GM10266 (cell line): ENCODE data around the gene TK1.

Experiments used
- DNase-seq: peaks from one replicate; pipeline ENCODE4 v3.0.0; 2012; ENCODE audit errors: extremely low spot score
- TF ChIP-seq, protein P1 (sequence below): IDR thresholded peaks from 2 replicates; pipeline ENCODE4 v1.5.1; 2012; ENCODE audit warnings: mild to moderate bottlenecking, low read depth; ENCODE audit not compliant: control insufficient read depth, insufficient read depth; ENCODE audit errors: missing control alignments

The TK1 gene

DNA sequence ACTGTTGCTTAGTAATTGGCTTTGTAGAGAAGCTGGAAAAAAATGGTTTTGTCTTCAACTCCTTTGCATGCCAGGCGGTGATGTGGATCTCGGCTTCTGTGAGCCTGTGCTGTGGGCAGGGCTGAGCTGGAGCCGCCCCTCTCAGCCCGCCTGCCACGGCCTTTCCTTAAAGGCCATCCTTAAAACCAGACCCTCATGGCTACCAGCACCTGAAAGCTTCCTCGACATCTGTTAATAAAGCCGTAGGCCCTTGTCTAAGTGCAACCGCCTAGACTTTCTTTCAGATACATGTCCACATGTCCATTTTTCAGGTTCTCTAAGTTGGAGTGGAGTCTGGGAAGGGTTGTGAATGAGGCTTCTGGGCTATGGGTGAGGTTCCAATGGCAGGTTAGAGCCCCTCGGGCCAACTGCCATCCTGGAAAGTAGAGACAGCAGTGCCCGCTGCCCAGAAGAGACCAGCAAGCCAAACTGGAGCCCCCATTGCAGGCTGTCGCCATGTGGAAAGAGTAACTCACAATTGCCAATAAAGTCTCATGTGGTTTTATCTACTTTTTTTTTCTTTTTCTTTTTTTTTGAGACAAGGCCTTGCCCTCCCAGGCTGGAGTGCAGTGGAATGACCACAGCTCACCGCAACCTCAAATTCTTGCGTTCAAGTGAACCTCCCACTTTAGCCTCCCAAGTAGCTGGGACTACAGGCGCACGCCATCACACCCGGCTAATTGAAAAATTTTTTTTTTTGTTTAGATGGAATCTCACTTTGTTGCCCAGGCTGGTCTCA lies 38.4 kb upstream of the TK1 start:
- DNase-seq: no peak
- TF ChIP-seq, protein P1, sequence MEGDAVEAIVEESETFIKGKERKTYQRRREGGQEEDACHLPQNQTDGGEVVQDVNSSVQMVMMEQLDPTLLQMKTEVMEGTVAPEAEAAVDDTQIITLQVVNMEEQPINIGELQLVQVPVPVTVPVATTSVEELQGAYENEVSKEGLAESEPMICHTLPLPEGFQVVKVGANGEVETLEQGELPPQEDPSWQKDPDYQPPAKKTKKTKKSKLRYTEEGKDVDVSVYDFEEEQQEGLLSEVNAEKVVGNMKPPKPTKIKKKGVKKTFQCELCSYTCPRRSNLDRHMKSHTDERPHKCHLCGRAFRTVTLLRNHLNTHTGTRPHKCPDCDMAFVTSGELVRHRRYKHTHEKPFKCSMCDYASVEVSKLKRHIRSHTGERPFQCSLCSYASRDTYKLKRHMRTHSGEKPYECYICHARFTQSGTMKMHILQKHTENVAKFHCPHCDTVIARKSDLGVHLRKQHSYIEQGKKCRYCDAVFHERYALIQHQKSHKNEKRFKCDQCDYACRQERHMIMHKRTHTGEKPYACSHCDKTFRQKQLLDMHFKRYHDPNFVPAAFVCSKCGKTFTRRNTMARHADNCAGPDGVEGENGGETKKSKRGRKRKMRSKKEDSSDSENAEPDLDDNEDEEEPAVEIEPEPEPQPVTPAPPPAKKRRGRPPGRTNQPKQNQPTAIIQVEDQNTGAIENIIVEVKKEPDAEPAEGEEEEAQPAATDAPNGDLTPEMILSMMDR: no peak

DNA sequence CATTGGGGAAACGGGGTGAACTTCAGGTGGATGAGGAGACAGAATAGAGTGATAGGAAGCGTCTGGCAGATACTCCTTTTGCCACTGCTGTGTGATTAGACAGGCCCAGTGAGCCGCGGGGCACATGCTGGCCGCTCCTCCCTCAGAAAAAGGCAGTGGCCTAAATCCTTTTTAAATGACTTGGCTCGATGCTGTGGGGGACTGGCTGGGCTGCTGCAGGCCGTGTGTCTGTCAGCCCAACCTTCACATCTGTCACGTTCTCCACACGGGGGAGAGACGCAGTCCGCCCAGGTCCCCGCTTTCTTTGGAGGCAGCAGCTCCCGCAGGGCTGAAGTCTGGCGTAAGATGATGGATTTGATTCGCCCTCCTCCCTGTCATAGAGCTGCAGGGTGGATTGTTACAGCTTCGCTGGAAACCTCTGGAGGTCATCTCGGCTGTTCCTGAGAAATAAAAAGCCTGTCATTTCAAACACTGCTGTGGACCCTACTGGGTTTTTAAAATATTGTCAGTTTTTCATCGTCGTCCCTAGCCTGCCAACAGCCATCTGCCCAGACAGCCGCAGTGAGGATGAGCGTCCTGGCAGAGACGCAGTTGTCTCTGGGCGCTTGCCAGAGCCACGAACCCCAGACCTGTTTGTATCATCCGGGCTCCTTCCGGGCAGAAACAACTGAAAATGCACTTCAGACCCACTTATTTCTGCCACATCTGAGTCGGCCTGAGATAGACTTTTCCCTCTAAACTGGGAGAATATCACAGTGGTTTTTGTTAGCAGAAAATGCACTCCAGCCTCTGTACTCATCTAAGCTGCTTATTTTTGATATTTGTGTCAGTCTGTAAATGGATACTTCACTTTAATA lies 37.6 kb upstream of the TK1 start:
- DNase-seq: no peak

DNA sequence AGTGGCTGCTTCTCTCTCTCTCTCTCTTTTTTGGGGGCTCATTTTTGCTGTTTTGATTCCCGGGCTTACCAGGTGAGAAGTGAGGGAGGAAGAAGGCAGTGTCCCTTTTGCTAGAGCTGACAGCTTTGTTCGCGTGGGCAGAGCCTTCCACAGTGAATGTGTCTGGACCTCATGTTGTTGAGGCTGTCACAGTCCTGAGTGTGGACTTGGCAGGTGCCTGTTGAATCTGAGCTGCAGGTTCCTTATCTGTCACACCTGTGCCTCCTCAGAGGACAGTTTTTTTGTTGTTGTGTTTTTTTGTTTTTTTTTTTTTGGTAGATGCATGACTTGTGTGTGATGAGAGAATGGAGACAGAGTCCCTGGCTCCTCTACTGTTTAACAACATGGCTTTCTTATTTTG lies 36.9 kb upstream of the TK1 start:
- TF ChIP-seq, protein P1: no peak
- DNase-seq: no peak

More for the DNA sequence above, 37.6 kb upstream of the TK1 start:
- TF ChIP-seq, protein P1: no peak

DNA sequence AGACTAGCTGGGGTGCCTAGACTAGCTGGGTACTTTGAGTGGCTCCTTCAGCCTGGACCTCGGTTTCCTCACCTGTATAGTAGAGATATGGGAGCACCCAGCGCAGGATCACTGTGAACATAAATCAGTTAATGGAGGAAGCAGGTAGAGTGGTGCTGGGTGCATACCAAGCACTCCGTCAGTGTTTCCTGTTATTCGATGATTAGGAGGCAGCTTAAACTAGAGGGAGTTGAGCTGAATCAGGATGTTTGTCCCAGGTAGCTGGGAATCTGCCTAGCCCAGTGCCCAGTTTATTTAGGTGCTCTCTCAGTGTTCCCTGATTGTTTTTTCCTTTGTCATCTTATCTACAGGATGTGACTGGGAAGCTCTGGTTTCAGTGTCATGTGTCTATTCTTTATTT lies 36.2 kb upstream of the TK1 start:
- TF ChIP-seq, protein P1: no peak
- DNase-seq: no peak

DNA sequence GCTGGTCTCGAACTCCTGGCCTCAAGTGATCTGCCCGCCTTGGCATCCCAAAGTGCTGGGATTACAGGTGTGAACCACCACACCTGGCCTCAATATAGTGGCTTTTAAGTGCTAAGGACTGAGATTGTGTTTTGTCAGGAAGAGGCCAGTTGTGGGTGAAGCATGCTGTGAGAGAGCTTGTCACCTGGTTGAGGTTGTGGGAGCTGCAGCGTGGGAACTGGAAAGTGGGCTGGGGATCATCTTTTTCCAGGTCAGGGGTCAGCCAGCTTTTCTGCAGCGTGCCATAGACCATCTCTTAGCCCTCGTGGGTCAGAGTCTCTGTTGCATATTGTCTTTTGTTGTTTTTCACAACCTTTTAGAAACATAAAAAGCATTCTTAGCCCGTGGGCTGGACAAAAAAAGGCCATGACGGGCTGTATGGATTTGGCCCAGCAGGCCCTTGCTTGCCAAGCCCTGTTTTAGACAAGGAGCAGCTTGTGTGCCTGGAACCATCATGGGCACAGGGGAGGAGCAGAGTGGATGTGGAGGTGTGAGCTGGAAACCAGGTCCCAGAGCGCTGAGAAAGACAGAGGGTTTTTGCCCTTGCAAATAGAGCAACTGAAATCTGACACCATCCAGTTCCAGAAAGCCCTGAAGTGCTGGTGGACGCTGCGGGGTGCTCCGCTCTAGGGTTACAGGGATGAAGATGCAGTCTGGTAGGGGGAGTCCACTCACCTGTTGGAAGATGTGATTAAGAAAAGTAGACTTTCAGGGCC lies 32.7 kb upstream of the TK1 start:
- no peak for DNase-seq

DNA sequence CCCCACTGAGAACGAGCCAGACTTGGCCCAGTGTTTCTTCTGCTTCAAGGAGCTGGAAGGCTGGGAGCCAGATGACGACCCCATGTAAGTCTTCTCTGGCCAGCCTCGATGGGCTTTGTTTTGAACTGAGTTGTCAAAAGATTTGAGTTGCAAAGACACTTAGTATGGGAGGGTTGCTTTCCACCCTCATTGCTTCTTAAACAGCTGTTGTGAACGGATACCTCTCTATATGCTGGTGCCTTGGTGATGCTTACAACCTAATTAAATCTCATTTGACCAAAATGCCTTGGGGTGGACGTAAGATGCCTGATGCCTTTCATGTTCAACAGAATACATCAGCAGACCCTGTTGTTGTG lies 27.8 kb upstream of the TK1 start:
- TF ChIP-seq, protein P1: no peak
- DNase-seq: no peak

More for the DNA sequence above, 32.7 kb upstream of the TK1 start:
- TF ChIP-seq, protein P1: no peak
